Transverse colon (tissue), 4 donors: ENCODE measurements around the gene SDK2. TPM values are rescaled to one million over a fixed set of nuclear protein-coding genes. Genes with fewer than 3 reads are reported as not detected.
"Not testable (repeated sequence)": the region's sequence is repeated elsewhere in the genome, so short reads cannot be mapped to it uniquely, and the experiment has no call there.

Experiments used
- DNase-seq: peaks from one replicate; pipeline ENCODE4 v3.0.0-alpha.2; 2019
- H3K27ac ChIP-seq, 4 donors: fragments of 200-600 bp; sonication (generic); 2 replicates each; pipeline ENCODE4 v1.5.1; 2016 to 2018; ENCODE audit warnings: inconsistent platforms in 4 of 4
- H3K27me3 ChIP-seq: fragments of 200-600 bp; sonication (generic); 2 replicates; pipeline ENCODE4 v1.5.1; 2017; ENCODE audit warnings: inconsistent platforms
- H3K36me3 ChIP-seq, 4 donors: fragments of 200-600 bp; sonication (generic); 2 replicates each; pipeline ENCODE4 v1.5.1; 2017 to 2019; ENCODE audit warnings: inconsistent platforms in 4 of 4
- H3K4me1 ChIP-seq, 4 donors: fragments of 200-600 bp; sonication (generic); 2 replicates each; pipeline ENCODE4 v1.5.1; 2017 to 2020; ENCODE audit warnings: inconsistent platforms in 4 of 4
- H3K4me3 ChIP-seq, 4 donors: fragments of 200-600 bp; sonication (generic); 1 replicate in 1 of 4; 2 replicates in 3 of 4; pipeline versions ENCODE4 v1.5.1 to v1.6.1; 2017 to 2019; ENCODE audit warnings: inconsistent platforms in 4 of 4
- H3K9me3 ChIP-seq, 2 donors: fragments of 200-600 bp; sonication (generic); 2 replicates each; pipeline ENCODE4 v1.5.1; 2017 to 2019; ENCODE audit warnings: inconsistent platforms in 2 of 2
- CTCF ChIP-seq, 5 experiments: fragments of 200-600 bp in 3 of 5; fragments of 450-650 bp in 2 of 5; sonication (generic) in 3 of 5; IDR thresholded peaks; 1 replicate in 2 of 5; 2 replicates in 3 of 5; pipeline ENCODE4 v1.5.1; 2016 to 2017; ENCODE audit warnings: antibody characterized with exemption in 5 of 5, inconsistent platforms in 3 of 5, mild to moderate bottlenecking in 2 of 5, moderate library complexity in 1 of 5
- EP300 ChIP-seq: sonication (generic); formaldehyde crosslinking; IDR thresholded peaks from one replicate; pipeline ENCODE4 v1.6.1; 2017; ENCODE audit warnings: antibody characterized with exemption, low read depth
- POLR2A ChIP-seq: fragments of 450-650 bp; IDR thresholded peaks from one replicate; pipeline ENCODE4 v1.6.1; 2016; ENCODE audit warnings: antibody characterized with exemption, mild to moderate bottlenecking, moderate library complexity
- POLR2AphosphoS5 ChIP-seq, 3 donors: sonication (generic); formaldehyde crosslinking; IDR thresholded peaks; one replicate each; pipeline ENCODE4 v1.6.1; 2016; ENCODE audit warnings: antibody characterized with exemption in 3 of 3
- WGBS, 2 donors: methylation state at CpG; one replicate each; pipeline ENCODE4 v1.1.5; 2018; ENCODE audit warnings: low coverage in 1 of 2; 5-methylcytosine and 5-hydroxymethylcytosine counted together
- in situ Hi-C, 4 donors: fragments of 200-750 bp; cut with MboI; loops; one replicate each; pipeline versions ENCODE4 v1.15.0 to v1.15.1; 2017; ENCODE audit warnings: low sequenced_read_pairs in 3 of 4, low pct_ligation_motif_present in 1 of 4, low pct_unique_long_range_greater_than_20kb in 1 of 4
- intact Hi-C: fragments of 100-400 bp; cut with DNase I; formaldehyde crosslinking; loops from one replicate; pipeline ENCODE4 v1.15.1; 2023; ENCODE audit warnings: low total_unique reads
- total RNA-seq, 4 donors: library from RNA; depleted of rRNA; stranded (reverse); fragments of >200 nt; gene quantifications; one replicate each; pipeline ENCODE4 v1.1.0, GENCODE V29; 2016

SDK2 gene
- total RNA-seq, 4 donors from 2014 or later = 2.6 to 9.8 (median 3.4) TPM

DNA sequence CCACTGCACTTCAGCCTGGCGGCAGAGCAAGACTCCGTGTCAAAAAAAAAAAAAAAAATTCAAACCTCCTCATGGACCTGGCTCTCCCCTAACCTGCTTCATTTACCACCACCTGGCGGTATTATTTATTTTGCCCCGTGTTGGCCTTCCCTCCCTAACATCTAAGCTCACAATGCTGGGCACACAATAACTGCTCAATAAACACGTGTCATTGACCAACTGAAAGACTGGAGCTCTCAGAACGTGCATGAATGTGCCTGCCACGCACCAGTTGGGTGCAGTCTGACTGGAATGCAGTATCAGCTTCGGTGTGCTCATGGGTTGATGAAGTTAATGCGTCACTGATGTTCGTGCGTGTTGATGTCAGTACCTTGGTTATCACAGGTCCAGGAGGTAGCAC lies 268.1 kb downstream of the SDK2 start:
- no peaks in the 10 kb centered on the region for H3K27me3 ChIP-seq
- WGBS, 2 donors = 78 to 92% methylated on average over 8 to 11 of the region's 11 CpGs
- DNase-seq = no peak
- in situ Hi-C loops (loop anchor here in 1 of 4 donors (10.0 kb wide), 1 partner anchor 651 kb away; no protein-coding TSS in a partner anchor), intact Hi-C loops (no loop called here)
- no peak overlapping the region for H3K27ac ChIP-seq
- H3K9me3 ChIP-seq = no peaks in the 10 kb centered on the region
- H3K36me3 ChIP-seq = no peaks in the 10 kb centered on the region
- no peaks in the 10 kb centered on the region for H3K4me1 ChIP-seq
- TF ChIP-seq CTCF (IDR thresholded peaks at IDR 0.05) (no peak), POLR2AphosphoS5 (IDR thresholded peaks at IDR 0.05) (no peak), EP300 (no peak)
- H3K4me3 ChIP-seq = no peak overlapping the region

DNA sequence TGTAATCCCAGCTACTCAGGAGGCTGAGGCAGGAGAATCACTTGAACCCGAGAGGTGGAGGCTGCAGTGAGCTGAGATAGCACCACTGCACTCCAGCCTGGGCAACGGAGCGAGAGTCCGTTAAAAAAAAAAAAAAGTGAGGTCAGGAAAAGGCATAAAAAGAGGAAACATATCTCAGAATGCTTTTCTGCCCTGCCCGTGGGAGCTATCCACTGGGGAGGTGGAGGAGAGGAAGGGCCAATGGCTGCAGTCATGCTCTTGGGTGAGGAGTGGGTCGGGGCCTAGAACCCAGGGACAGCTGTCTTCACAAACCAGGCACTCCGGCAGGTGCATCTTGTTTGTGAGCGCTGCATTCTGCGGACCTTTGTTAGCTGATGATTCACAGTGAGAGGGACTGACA lies 272.4 kb downstream of the SDK2 start:
- no peak for DNase-seq
- H3K27me3 ChIP-seq = no peaks in the 10 kb centered on the region
- intact Hi-C loops (no loop called here), in situ Hi-C loops (loop anchor here (5.0 to 25.0 kb wide), 5 partner anchors 115 to 810 kb away; no protein-coding TSS in a partner anchor)
- TF ChIP-seq CTCF (IDR thresholded peaks at IDR 0.05) (no peak), EP300 (no peak), POLR2AphosphoS5 (IDR thresholded peaks at IDR 0.05) (no peak)
- H3K4me1 ChIP-seq = no peaks in the 10 kb centered on the region
- no peaks in the 10 kb centered on the region for H3K9me3 ChIP-seq
- 70% methylated on average over 9 of the region's 9 CpGs; no CpG with 5 or more reads in 1 of the 2 donors for whole genome bisulfite sequencing, 2 donors
- no peak overlapping the region for H3K4me3 ChIP-seq
- no peak overlapping the region for H3K27ac ChIP-seq
- H3K36me3 ChIP-seq = no peaks in the 10 kb centered on the region

DNA sequence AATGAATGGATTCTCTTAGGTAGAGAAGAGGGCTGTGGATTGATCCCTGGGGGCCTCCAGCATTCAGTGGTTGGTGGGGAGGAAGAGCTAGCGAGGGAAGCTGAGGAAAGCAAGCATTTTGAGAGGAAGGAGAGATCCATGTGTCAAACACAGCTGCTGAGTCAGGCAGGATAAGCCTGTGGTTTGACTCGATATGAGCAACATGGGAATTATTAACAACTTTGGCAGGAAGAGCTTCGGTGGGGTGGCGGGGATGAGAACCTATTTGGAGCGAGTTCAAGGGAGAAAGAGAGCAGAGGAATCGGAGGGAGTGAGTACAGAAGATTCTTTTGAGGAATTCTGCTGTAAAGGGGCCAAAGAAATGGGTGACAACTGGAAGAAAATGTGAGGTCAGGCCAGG lies 273.0 kb downstream of the SDK2 start:
- H3K36me3 ChIP-seq = no peaks in the 10 kb centered on the region
- no peak for DNase-seq
- H3K27ac ChIP-seq = no peak overlapping the region
- H3K9me3 ChIP-seq = no peaks in the 10 kb centered on the region
- no peaks in the 10 kb centered on the region for H3K4me1 ChIP-seq
- TF ChIP-seq POLR2AphosphoS5 (IDR thresholded peaks at IDR 0.05) (no peak), POLR2A (no peak), EP300 (no peak), CTCF (IDR thresholded peaks at IDR 0.05) (no peak)
- in situ Hi-C loops (loop anchor here (5.0 to 25.0 kb wide), 5 partner anchors 114 to 809 kb away; no protein-coding TSS in a partner anchor), intact Hi-C loops (no loop called here)
- 55 to 61% methylated on average over 6 of the region's 6 CpGs for WGBS, 2 donors
- H3K27me3 ChIP-seq = no peaks in the 10 kb centered on the region
- no peak overlapping the region for H3K4me3 ChIP-seq

GRCh38 chr17:73369817-73370490 lies 274.3 kb downstream of the SDK2 start:
- not testable (repeated sequence) for H3K4me1 ChIP-seq, H3K9me3 ChIP-seq, H3K27me3 ChIP-seq, H3K27ac ChIP-seq, H3K36me3 ChIP-seq, H3K4me3 ChIP-seq
- in situ Hi-C loops = loop anchor here (5.0 to 25.0 kb wide), 5 partner anchors 113 to 808 kb away; no protein-coding TSS in a partner anchor
- TF ChIP-seq CTCF (IDR thresholded peaks at IDR 0.05) = peak; percentile 91 to 99 (median 94)
- intact Hi-C loops = loop anchor here (1.0 kb wide), 1 partner anchor 114 kb away; no protein-coding TSS in a partner anchor
- DNase-seq = peak; percentile 89
- 34 to 100% methylated on average over 1 to 14 of the region's 14 CpGs for WGBS, 2 donors
